GM21390 (cell line): ENCODE measurements around the gene ADH5.
A peak's percentile ranks its signal among the peaks of the same experiment; 100 is the strongest.
"Not testable (repeated sequence)": the region's sequence is repeated elsewhere in the genome, so short reads cannot be mapped to it uniquely, and the experiment has no call there.

Source experiments
- ATAC-seq: cut with Tn5 transposase; IDR thresholded peaks from one replicate; pipeline ENCODE4 v1.9.1; 2021; ENCODE audit not compliant: unreplicated experiment

Gene ADH5

GRCh38 chr4:99088023-99088449, 552 bp downstream of the ADH5 start:
- peak; percentile 22 for ATAC-seq

GRCh38 chr4:99084595-99084994, 4.0 kb downstream of the ADH5 start:
- ATAC-seq: no peak

GRCh38 chr4:99082192-99082591, 6.4 kb downstream of the ADH5 start:
- no peak for ATAC-seq

- not testable (repeated sequence) for ATAC-seq
These were observed 7.7 kb downstream of the ADH5 start for GRCh38 chr4:99080869-99081268.

GRCh38 chr4:99079625-99080295, 8.8 kb downstream of the ADH5 start:
- no peak for ATAC-seq

- no peak for ATAC-seq
These were observed 9.5 kb downstream of the ADH5 start for GRCh38 chr4:99078931-99079624.

GRCh38 chr4:99078336-99078735, 10.3 kb downstream of the ADH5 start:
- ATAC-seq: no peak

GRCh38 chr4:99077177-99077576, 11.4 kb downstream of the ADH5 start:
- ATAC-seq: no peak

- ATAC-seq: no peak
These were observed 12.2 kb downstream of the ADH5 start for GRCh38 chr4:99076292-99076976.

- no peak for ATAC-seq
These were observed 13.8 kb downstream of the ADH5 start for GRCh38 chr4:99074816-99075215.

GRCh38 chr4:99071159-99071558, 17.4 kb downstream of the ADH5 start:
- ATAC-seq: no peak

GRCh38 chr4:99067617-99068016, 21.0 kb downstream of the ADH5 start:
- ATAC-seq: no peak

- not testable (repeated sequence) for ATAC-seq
These were observed 23.1 kb downstream of the ADH5 start for GRCh38 chr4:99065521-99065920.

GRCh38 chr4:99062120-99062519, 26.5 kb downstream of the ADH5 start:
- no peak for ATAC-seq

GRCh38 chr4:99061048-99061700, 27.4 kb downstream of the ADH5 start:
- ATAC-seq: no peak

GRCh38 chr4:99059550-99059949, 29.0 kb downstream of the ADH5 start:
- ATAC-seq: no peak

GRCh38 chr4:99058228-99058627, 30.4 kb downstream of the ADH5 start:
- ATAC-seq: no peak

GRCh38 chr4:99054428-99054994, 34.1 kb downstream of the ADH5 start:
- peak; percentile 52 for ATAC-seq

GRCh38 chr4:99052902-99053301, 35.7 kb downstream of the ADH5 start:
- no peak for ATAC-seq

GRCh38 chr4:99047710-99048109, 40.9 kb downstream of the ADH5 start:
- no peak for ATAC-seq

- ATAC-seq: no peak
These were observed 45.2 kb downstream of the ADH5 start for GRCh38 chr4:99043346-99043745.
